ENCODE measurements around the gene EPHA4. TPM values are rescaled to one million over a fixed set of nuclear protein-coding genes. Genes with fewer than 3 reads are reported as not detected.

EPHA4 gene
- 6.8 and 15.4 TPM in 2 replicates for total RNA-seq

DNA sequence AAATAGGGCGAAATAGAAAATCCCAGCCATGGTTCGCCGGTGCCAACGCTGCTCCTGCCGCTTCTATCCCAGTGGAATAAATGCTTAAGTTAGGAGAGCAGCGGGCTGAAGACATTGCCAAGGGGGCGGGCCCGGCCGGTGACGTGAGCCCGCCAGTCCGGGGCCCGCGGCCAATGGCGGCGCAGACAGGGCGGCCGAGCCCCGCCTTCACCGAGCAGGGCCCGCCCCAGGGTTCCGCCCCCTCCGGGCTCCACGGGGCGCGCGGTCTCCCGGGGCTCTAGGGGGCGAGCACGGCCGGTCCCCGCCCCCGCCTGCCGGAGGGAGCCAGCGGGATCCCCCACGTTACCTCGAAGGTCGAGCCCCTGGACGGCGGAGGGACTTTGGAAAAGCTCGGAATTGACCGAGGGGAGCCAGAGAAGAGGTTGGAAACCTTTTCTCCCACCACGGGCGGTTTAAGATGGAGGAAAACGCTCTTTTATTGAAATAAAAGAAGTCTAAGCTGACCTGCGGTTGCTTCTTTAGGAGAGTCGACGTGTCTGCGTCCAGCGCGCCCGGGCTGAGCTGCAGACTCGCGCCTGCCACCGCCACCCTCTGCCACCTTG, at the start of gene EPHA4:
TSS of gene EPHA4 (minus strand) at position 86 of the 602 bp plus-strand sequence. CDS start at position 30, 56 bp downstream.

Data from epithelial cell of alveolus of lung (primary cell).